SU-DHL-6 (cell line): ENCODE measurements around the gene SOX15.

ENCODE experiments used
- EZH2phosphoT487 ChIP-seq: fragments of 200-600 bp; sonication (generic), shearing (Covaris generic); conservative IDR thresholded peaks from 2 replicates; pipeline ENCODE4 v1.6.1; 2018; ENCODE audit warnings: mild to moderate bottlenecking, antibody characterized with exemption, low read length, moderate library complexity, mixed read lengths
- TF ChIP-seq, protein P1 (sequence below): fragments of 200-600 bp; sonication (generic); IDR thresholded peaks from one replicate; pipeline ENCODE4 v1.5.1; 2017; ENCODE audit warnings: antibody characterized with exemption, mild to moderate bottlenecking, low read length, moderate library complexity; ENCODE audit not compliant: insufficient read depth, poor library complexity, severe bottlenecking

DNA sequence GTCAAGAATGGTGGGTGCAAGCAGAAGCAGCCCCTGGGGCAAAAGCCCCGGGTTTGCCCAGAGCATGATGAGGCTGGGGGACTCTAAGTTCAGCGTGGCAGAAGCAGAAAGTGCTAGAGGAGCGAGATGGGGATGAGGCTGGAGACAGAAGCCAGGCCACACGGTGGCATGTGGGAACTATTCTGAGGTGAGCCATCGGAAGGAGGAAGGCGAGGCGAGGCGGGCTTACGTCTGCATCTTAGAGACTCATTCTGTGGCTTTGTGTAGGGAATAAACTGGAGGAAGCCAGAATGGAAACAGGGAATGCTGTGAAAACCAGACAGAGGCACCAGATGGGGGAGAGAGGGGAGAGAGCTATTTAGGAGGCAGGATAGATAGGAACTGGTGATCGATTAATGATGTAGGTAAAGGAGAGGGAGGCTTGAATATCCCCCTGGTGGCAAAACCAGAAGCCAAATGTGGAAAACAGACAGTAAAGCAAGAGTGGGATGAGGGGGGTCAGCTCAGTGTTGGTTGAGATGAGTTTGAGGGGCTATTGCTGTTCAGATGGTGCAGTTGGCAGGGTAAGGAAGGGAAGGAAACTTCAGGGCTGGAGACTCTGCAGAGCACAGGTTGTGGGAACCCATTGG is 34.5 kb downstream of the SOX15 start:
- TF ChIP-seq, protein P1, sequence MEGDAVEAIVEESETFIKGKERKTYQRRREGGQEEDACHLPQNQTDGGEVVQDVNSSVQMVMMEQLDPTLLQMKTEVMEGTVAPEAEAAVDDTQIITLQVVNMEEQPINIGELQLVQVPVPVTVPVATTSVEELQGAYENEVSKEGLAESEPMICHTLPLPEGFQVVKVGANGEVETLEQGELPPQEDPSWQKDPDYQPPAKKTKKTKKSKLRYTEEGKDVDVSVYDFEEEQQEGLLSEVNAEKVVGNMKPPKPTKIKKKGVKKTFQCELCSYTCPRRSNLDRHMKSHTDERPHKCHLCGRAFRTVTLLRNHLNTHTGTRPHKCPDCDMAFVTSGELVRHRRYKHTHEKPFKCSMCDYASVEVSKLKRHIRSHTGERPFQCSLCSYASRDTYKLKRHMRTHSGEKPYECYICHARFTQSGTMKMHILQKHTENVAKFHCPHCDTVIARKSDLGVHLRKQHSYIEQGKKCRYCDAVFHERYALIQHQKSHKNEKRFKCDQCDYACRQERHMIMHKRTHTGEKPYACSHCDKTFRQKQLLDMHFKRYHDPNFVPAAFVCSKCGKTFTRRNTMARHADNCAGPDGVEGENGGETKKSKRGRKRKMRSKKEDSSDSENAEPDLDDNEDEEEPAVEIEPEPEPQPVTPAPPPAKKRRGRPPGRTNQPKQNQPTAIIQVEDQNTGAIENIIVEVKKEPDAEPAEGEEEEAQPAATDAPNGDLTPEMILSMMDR: no peak
- TF ChIP-seq EZH2phosphoT487: no peak
